Testis (tissue), 2 donors: ENCODE measurements around the gene ZWILCH.

ENCODE experiments used
- POLR2A ChIP-seq: fragments of 450-650 bp; IDR thresholded peaks from one replicate; pipeline ENCODE4 v1.6.1; 2017; ENCODE audit warnings: antibody characterized with exemption, mild to moderate bottlenecking, moderate library complexity
- TF ChIP-seq, protein P1 (sequence below), 3 experiments: fragments of 450-650 bp in 2 of 3; fragments of 200-600 bp in 1 of 3; sonication (generic) in 1 of 3; IDR thresholded peaks; one replicate each; pipeline ENCODE4 v1.5.1; 2016 to 2019; ENCODE audit warnings: antibody characterized with exemption in 3 of 3, mild to moderate bottlenecking in 2 of 3, moderate library complexity in 1 of 3

DNA sequence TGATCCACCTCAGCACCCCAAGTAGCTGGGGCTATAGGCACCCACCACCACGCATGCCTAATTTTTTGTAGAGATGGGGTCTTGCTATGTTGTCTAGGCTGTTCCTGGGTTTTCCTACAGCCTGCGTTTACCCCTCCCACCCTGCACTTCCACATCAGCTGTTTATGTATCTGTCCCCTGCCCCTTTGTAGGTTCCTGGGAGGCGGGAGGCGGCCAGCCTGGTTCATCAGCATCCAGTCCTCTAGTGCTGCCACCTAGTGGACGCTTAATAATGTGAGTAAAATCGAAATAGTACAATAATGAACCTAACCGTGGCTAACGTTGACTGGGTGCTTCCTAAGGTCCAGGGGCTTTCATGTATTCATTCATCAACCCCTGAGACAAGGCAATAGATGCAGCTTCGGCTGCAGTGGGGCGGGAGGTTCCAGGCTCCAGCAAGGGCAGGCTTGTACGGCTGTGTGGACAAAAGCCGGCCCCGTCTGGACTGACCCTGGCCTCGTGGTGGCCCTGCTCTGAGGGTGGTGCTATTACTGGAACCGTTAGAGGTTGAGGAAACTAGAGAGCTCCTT is 61.9 kb downstream of the ZWILCH start:
- TF ChIP-seq, protein P1, sequence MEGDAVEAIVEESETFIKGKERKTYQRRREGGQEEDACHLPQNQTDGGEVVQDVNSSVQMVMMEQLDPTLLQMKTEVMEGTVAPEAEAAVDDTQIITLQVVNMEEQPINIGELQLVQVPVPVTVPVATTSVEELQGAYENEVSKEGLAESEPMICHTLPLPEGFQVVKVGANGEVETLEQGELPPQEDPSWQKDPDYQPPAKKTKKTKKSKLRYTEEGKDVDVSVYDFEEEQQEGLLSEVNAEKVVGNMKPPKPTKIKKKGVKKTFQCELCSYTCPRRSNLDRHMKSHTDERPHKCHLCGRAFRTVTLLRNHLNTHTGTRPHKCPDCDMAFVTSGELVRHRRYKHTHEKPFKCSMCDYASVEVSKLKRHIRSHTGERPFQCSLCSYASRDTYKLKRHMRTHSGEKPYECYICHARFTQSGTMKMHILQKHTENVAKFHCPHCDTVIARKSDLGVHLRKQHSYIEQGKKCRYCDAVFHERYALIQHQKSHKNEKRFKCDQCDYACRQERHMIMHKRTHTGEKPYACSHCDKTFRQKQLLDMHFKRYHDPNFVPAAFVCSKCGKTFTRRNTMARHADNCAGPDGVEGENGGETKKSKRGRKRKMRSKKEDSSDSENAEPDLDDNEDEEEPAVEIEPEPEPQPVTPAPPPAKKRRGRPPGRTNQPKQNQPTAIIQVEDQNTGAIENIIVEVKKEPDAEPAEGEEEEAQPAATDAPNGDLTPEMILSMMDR (IDR thresholded peaks at IDR 0.05): peak; percentile 20 to 79 (median 49)
- no peak for TF ChIP-seq POLR2A
